CD8-positive, alpha-beta memory T cell (primary cell): Measurements from ENCODE around the gene UPK1A. TPM values are rescaled to one million over a fixed set of nuclear protein-coding genes. Genes with fewer than 3 reads are reported as not detected.

Experiments used
- CTCF ChIA-PET: fragments of 350-600 bp; sonication (Branson Sonifier 250); formaldehyde crosslinking; loops from one replicate; lab custom pipeline; 2021; ENCODE audit warnings: antibody characterized with exemption; lab: Charles Lee
- POLR2A ChIA-PET: fragments of 350-600 bp; sonication (Branson Sonifier 250); formaldehyde crosslinking; loops from one replicate; lab custom pipeline; 2021; ENCODE audit warnings: antibody characterized with exemption; lab: Charles Lee
- DNase-seq, 5 donors: peaks; one replicate each; pipeline versions ENCODE4 v3.0.0 to v3.0.0-alpha.2; 2020 to 2022; ENCODE audit warnings: mixed read lengths in 1 of 5
- H3K27ac ChIP-seq: one replicate; pipeline ENCODE4 v1.7.0; 2013; ENCODE audit warnings: low read depth, mild to moderate bottlenecking, low read length, moderate library complexity
- H3K27me3 ChIP-seq: 2 replicates; pipeline ENCODE4 v1.7.0; 2013; ENCODE audit warnings: low read length, mild to moderate bottlenecking; ENCODE audit not compliant: insufficient read depth, poor library complexity, severe bottlenecking
- H3K36me3 ChIP-seq: 2 replicates; pipeline ENCODE4 v1.7.0; 2013; ENCODE audit warnings: mild to moderate bottlenecking, low read length, moderate library complexity; ENCODE audit not compliant: insufficient read depth
- H3K4me1 ChIP-seq: 2 replicates; pipeline ENCODE4 v1.7.0; 2013; ENCODE audit warnings: mild to moderate bottlenecking, low read length, moderate library complexity; ENCODE audit not compliant: insufficient read depth
- H3K4me3 ChIP-seq: 2 replicates; pipeline ENCODE4 v1.7.0; 2013; ENCODE audit warnings: mild to moderate bottlenecking, low read length
- H3K9me3 ChIP-seq: 2 replicates; pipeline ENCODE4 v1.7.0; 2013; ENCODE audit warnings: mild to moderate bottlenecking, low read length
- H3K27ac Mint-ChIP-seq, 8 donors: one replicate each; pipeline ENCODE4 v1.8.0; 2020 to 2021; ENCODE audit warnings: mixed read lengths in 8 of 8, mild to moderate bottlenecking in 6 of 8, inconsistent platforms in 3 of 8, moderate library complexity in 3 of 8
- H3K27me3 Mint-ChIP-seq, 2 donors: one replicate each; pipeline ENCODE4 v1.8.0; 2020 to 2021; ENCODE audit warnings: mixed read lengths in 2 of 2, mild to moderate bottlenecking in 1 of 2, moderate library complexity in 1 of 2
- H3K36me3 Mint-ChIP-seq, 3 donors: one replicate each; pipeline ENCODE4 v1.8.0; 2020 to 2021; ENCODE audit warnings: mixed read lengths in 3 of 3, inconsistent platforms in 1 of 3, mild to moderate bottlenecking in 1 of 3
- H3K4me1 Mint-ChIP-seq, 3 donors: one replicate each; pipeline ENCODE4 v1.8.0; 2020 to 2021; ENCODE audit warnings: mixed read lengths in 3 of 3, inconsistent platforms in 1 of 3, mild to moderate bottlenecking in 1 of 3
- H3K4me3 Mint-ChIP-seq, 7 donors: one replicate each; pipeline ENCODE4 v1.8.0; 2020 to 2021; ENCODE audit warnings: mixed read lengths in 7 of 7, mild to moderate bottlenecking in 6 of 7, moderate library complexity in 4 of 7, inconsistent platforms in 2 of 7
- H3K9me3 Mint-ChIP-seq, 5 donors: one replicate each; pipeline ENCODE4 v1.8.0; 2020 to 2022; ENCODE audit warnings: mixed read lengths in 5 of 5, mild to moderate bottlenecking in 3 of 5, moderate library complexity in 2 of 5, inconsistent platforms in 1 of 5
- polyA plus RNA-seq: library from polyadenylated mRNA; unstranded; fragments of 300-500 nt; fragmentation: Illumina TruSeq; gene quantifications from one replicate; pipeline ENCODE4 v1.2.3, GENCODE V29; 2021
- total RNA-seq, 2 experiments: library from RNA; stranded (reverse); gene quantifications; one replicate each; pipeline ENCODE4 v1.2.3, GENCODE V29; 2021

UPK1A gene
- total and polyA plus RNA-seq, 3 experiments from 2014 or later, result 0.22 TPM; not detected in 2

DNA sequence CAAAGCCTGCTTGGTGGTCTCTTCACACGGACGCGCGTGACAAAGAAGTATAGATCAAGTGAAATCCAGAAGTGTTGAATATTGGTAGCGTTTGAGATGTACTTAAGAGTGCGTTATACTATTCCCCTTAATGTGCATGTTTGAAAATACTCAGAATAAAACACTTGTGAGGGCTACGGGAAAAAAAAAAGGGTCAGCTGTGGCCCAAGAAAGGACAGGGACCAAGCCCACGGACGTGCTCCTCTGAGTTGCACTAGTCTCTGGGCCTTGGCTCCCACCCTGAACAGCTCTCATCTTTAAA is 38.1 kb upstream of the UPK1A start:
- H3K9me3 ChIP-seq, result no peaks in the 10 kb centered on the region
- Mint-ChIP-seq H3K27ac (peak overlapping the region; percentile 88 to 100 (median 97)), H3K36me3 (peaks cover 5 to 41% (median 8%) of the 10 kb centered on the region in 3 donors), H3K4me3 (peak overlapping the region; percentile 91 to 99 (median 95)), H3K9me3 (no peaks in the 10 kb centered on the region), H3K27me3 (peaks cover 0 to 3% of the 10 kb centered on the region in 2 donors), H3K4me1 (peaks cover 22 to 38% (median 29%) of the 10 kb centered on the region in 3 donors)
- H3K4me1 ChIP-seq, result peaks cover 15% of the 10 kb centered on the region
- no peak for DNase-seq
- peak overlapping the region; percentile 90 for H3K27ac ChIP-seq
- H3K36me3 ChIP-seq, result peaks cover 28% of the 10 kb centered on the region
- no peaks in the 10 kb centered on the region for H3K27me3 ChIP-seq
- peak overlapping the region; percentile 86 for H3K4me3 ChIP-seq
- POLR2A ChIA-PET, result no interaction called here
- CTCF ChIA-PET, result no interaction called here

GRCh38 chr19:35628565-35629331 is 37.6 kb upstream of the UPK1A start, which contains the start of gene RBM42:
Gene RBM42 (plus strand): TSS chr19:35629036. CDS start chr19:35629154, 118 bp downstream.
- no peaks in the 10 kb centered on the region for H3K27me3 ChIP-seq
- peaks cover 31% of the 10 kb centered on the region for H3K36me3 ChIP-seq
- Mint-ChIP-seq H3K27ac (peak within 1 kb of the TSS; percentile 88 to 100 (median 97)), H3K4me3 (peak within 1 kb of the TSS; percentile 91 to 99 (median 95)), H3K4me1 (peaks cover 23 to 38% (median 29%) of the 10 kb centered on the region in 3 donors), H3K9me3 (no peaks in the 10 kb centered on the region), H3K36me3 (peaks cover 5 to 45% (median 10%) of the 10 kb centered on the region in 3 donors), H3K27me3 (peaks cover 0 to 3% of the 10 kb centered on the region in 2 donors)
- DNase-seq, result peak; percentile 93 to 99 (median 97)
- H3K9me3 ChIP-seq, result no peaks in the 10 kb centered on the region
- ChIA-PET POLR2A (no interaction called here), CTCF (no interaction called here)
- H3K4me1 ChIP-seq, result peaks cover 15% of the 10 kb centered on the region
- peak within 1 kb of the TSS; percentile 86 for H3K4me3 ChIP-seq
- H3K27ac ChIP-seq, result peak within 1 kb of the TSS; percentile 90

GRCh38 chr19:35629332-35629633 is 37.0 kb upstream of the UPK1A start:
- H3K4me1 ChIP-seq, result peaks cover 15% of the 10 kb centered on the region
- DNase-seq, result no peak
- POLR2A ChIA-PET, result interaction anchor here (1.0 kb wide), 1 partner anchor 19 kb away, joined by 3 read pairs; the partner anchor contains the start of gene COX6B1

DNA sequence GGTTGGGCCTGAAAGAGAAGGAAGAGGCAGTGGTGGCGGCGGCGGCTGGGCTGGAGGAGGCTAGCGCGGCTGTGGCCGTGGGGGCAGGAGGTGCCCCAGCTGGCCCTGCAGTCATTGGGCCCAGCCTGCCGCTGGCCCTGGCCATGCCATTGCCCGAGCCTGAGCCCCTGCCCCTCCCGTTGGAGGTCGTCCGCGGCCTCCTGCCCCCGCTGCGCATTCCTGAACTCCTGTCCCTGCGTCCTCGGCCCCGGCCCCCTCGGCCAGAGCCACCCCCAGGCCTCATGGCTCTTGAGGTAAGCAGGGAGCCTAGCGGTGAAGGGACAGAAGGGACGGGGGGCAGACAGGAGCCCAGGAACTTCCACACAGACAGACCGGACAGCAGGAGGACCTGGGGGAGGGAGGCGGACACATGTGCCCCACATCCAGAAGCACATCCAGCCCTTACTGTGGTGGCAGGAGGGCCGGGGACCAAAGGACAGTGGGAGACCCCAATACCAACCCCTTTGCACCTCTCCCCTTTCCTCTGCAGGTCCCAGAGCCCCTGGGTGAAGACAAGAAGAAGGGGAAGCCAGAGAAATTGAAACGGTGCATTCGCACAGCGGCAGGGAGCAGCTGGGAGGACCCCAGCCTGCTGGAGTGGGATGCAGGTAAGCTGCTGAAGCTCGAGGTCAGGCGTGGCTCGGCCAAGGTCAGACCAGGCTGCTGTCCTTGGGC is 32.4 kb upstream of the UPK1A start:
- peak overlapping the region in 1 of 8 donors; percentile 36 for H3K27ac Mint-ChIP-seq
- no peaks in the 10 kb centered on the region for H3K27me3 ChIP-seq
- peaks cover 11% of the 10 kb centered on the region for H3K4me1 ChIP-seq
- ChIA-PET CTCF (no interaction called here), POLR2A (no interaction called here)
- no peak for DNase-seq
- H3K27me3 Mint-ChIP-seq, result peaks cover 0 to under 1% of the 10 kb centered on the region in 2 donors
- H3K9me3 Mint-ChIP-seq, result no peaks in the 10 kb centered on the region
- no peak overlapping the region for H3K4me3 Mint-ChIP-seq
- H3K4me3 ChIP-seq, result no peak overlapping the region
- no peaks in the 10 kb centered on the region for H3K9me3 ChIP-seq
- H3K4me1 Mint-ChIP-seq, result peaks cover 11 to 28% (median 19%) of the 10 kb centered on the region in 3 donors
- peaks cover 47% of the 10 kb centered on the region for H3K36me3 ChIP-seq
- no peak overlapping the region for H3K27ac ChIP-seq
- H3K36me3 Mint-ChIP-seq, result peaks cover 5 to 85% (median 13%) of the 10 kb centered on the region in 3 donors

More at GRCh38 chr19:35629332-35629633, 37.0 kb upstream of the UPK1A start:
- peaks cover 5 to 50% (median 10%) of the 10 kb centered on the region in 3 donors for H3K36me3 Mint-ChIP-seq
- H3K27ac Mint-ChIP-seq, result peak overlapping the region; percentile 88 to 100 (median 97)
- Histone ChIP-seq H3K4me3 (peak overlapping the region; percentile 86), H3K27me3 (no peaks in the 10 kb centered on the region), H3K9me3 (no peaks in the 10 kb centered on the region), H3K36me3 (peaks cover 31% of the 10 kb centered on the region), H3K27ac (peak overlapping the region; percentile 90)
- no peaks in the 10 kb centered on the region for H3K9me3 Mint-ChIP-seq
- peaks cover 0 to 3% of the 10 kb centered on the region in 2 donors for H3K27me3 Mint-ChIP-seq
- peak overlapping the region; percentile 91 to 99 (median 95) for H3K4me3 Mint-ChIP-seq
- peaks cover 23 to 38% (median 29%) of the 10 kb centered on the region in 3 donors for H3K4me1 Mint-ChIP-seq
- CTCF ChIA-PET, result interaction anchor here (1.0 kb wide), 1 partner anchor 12 kb away, joined by 3 read pairs; the partner anchor contains the start of gene ETV2

DNA sequence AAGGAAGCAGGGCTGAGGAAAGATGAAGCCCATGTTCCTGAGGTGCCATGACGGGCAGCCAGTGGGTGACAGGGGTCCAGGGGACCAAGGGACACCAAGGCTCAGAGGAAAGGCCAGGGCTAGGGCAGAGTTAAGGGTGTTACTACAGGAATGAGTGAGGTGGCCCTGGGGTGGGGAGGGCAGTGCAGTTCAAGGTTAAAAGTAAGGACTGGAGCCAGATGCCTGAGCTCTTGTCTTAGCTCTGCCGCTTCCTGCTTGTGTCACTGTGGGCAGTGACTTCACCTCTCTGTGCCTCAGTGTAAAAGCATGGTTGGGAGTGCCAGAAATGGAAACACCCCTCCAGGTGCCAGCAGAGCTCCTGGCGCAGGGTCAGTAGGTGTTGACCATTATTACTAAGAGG is 29.7 kb upstream of the UPK1A start:
- POLR2A ChIA-PET, result no interaction called here
- peak overlapping the region in 1 of 7 donors; percentile 19 for H3K4me3 Mint-ChIP-seq
- Histone ChIP-seq H3K9me3 (no peaks in the 10 kb centered on the region), H3K4me1 (peaks cover 6% of the 10 kb centered on the region), H3K27me3 (no peaks in the 10 kb centered on the region), H3K36me3 (peaks cover 35% of the 10 kb centered on the region), H3K4me3 (no peak overlapping the region), H3K27ac (no peak overlapping the region)
- CTCF ChIA-PET, result no interaction called here
- no peaks in the 10 kb centered on the region for H3K27me3 Mint-ChIP-seq
- DNase-seq, result no peak
- no peak overlapping the region for H3K27ac Mint-ChIP-seq
- H3K9me3 Mint-ChIP-seq, result no peaks in the 10 kb centered on the region
- H3K36me3 Mint-ChIP-seq, result peaks cover 5 to 62% (median 10%) of the 10 kb centered on the region in 3 donors
- peaks cover 9 to 16% (median 15%) of the 10 kb centered on the region in 3 donors for H3K4me1 Mint-ChIP-seq

- H3K4me1 ChIP-seq, result peaks cover 11% of the 10 kb centered on the region
- ChIA-PET POLR2A (no interaction called here), CTCF (no interaction called here)
- H3K4me1 Mint-ChIP-seq, result peaks cover 10 to 11% (median 11%) of the 10 kb centered on the region in 3 donors
- peaks cover 30% of the 10 kb centered on the region for H3K36me3 ChIP-seq
- H3K27ac Mint-ChIP-seq, result no peak overlapping the region
- DNase-seq, result no peak
- H3K27me3 ChIP-seq, result no peaks in the 10 kb centered on the region
- peaks cover 3 to 57% (median 6%) of the 10 kb centered on the region in 3 donors for H3K36me3 Mint-ChIP-seq
- no peak overlapping the region for H3K4me3 ChIP-seq
- H3K9me3 ChIP-seq, result no peaks in the 10 kb centered on the region
- no peaks in the 10 kb centered on the region for H3K9me3 Mint-ChIP-seq
- no peaks in the 10 kb centered on the region for H3K27me3 Mint-ChIP-seq
- H3K4me3 Mint-ChIP-seq, result no peak overlapping the region
- H3K27ac ChIP-seq, result no peak overlapping the region
These were observed 29.2 kb upstream of the UPK1A start for GRCh38 chr19:35637165-35637564.

DNA sequence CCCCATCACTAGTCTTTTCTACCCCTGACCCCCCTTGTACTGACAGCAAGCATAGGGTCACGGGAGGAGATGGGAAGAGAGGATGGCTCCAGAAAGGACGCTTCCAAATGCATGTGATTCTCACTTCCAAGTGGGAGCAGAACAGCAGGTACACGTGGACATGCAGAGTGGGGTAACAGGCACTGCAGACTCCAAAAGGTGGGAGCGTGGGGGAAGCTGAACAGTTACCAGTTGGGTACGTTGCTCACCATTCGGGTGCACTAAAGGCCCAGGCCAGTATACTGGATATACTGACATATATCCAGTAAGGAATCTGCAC is 27.0 kb upstream of the UPK1A start:
- POLR2A ChIA-PET, result no interaction called here
- Mint-ChIP-seq H3K27ac (no peak overlapping the region), H3K36me3 (peaks cover 0 to 38% (median 3%) of the 10 kb centered on the region in 3 donors), H3K4me3 (peak overlapping the region in 1 of 7 donors; percentile 10), H3K27me3 (no peaks in the 10 kb centered on the region), H3K9me3 (no peaks in the 10 kb centered on the region), H3K4me1 (peaks cover 7 to 20% (median 10%) of the 10 kb centered on the region in 3 donors)
- DNase-seq, result no peak
- Histone ChIP-seq H3K4me3 (no peak overlapping the region), H3K4me1 (peaks cover 21% of the 10 kb centered on the region), H3K9me3 (no peaks in the 10 kb centered on the region), H3K27ac (no peak overlapping the region), H3K36me3 (peaks cover 16% of the 10 kb centered on the region), H3K27me3 (no peaks in the 10 kb centered on the region)
- CTCF ChIA-PET, result no interaction called here

DNA sequence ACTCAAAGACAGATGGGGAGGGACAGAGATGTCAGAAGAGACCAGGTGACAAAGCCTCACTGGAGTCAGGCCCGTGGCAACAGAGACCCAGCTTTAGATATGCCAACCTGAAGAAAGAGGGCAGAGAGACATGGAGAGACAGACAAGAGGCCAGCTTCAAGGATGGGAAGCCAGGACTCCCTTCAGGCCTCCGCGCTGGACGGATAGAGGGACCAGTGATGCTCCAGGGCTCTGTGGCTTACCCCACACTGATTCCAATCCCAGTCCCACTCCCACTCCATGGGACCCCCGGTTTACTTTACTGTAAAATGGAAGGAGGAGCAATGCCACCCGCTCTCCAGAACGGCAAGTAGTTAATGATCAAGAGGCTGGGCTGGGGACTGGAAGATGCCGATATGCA is 26.5 kb upstream of the UPK1A start:
- Mint-ChIP-seq H3K4me1 (peaks cover 12 to 26% (median 16%) of the 10 kb centered on the region in 3 donors), H3K4me3 (peak overlapping the region in 1 of 7 donors; percentile 49)

More for the DNA sequence above, 26.5 kb upstream of the UPK1A start:
- ChIA-PET CTCF (no interaction called here), POLR2A (no interaction called here)
- H3K4me1 ChIP-seq, result peaks cover 24% of the 10 kb centered on the region
- no peak overlapping the region for H3K27ac Mint-ChIP-seq
- H3K36me3 ChIP-seq, result peaks cover 16% of the 10 kb centered on the region
- H3K36me3 Mint-ChIP-seq, result peaks cover 0 to 34% (median 2%) of the 10 kb centered on the region in 3 donors
- no peak overlapping the region for H3K27ac ChIP-seq
- H3K27me3 Mint-ChIP-seq, result no peaks in the 10 kb centered on the region
- H3K9me3 Mint-ChIP-seq, result no peaks in the 10 kb centered on the region
- no peaks in the 10 kb centered on the region for H3K27me3 ChIP-seq
- H3K4me3 ChIP-seq, result no peak overlapping the region
- no peak for DNase-seq
- H3K9me3 ChIP-seq, result no peaks in the 10 kb centered on the region
